Measurements from ENCODE around the gene NLRP6.

NLRP6 gene

GRCh38 chr11:289398-289711, 11.1 kb downstream of the NLRP6 start:
- H3K23ac ChIP-seq (ENCODE audit: low read length): no peak overlapping the region
- H3K9ac ChIP-seq (ENCODE audit: low read length): peak overlapping the region; percentile 72
- peaks cover 12% of the 10 kb centered on the region for H3K4me1 ChIP-seq (ENCODE audit: control insufficient read depth, low read depth, low read length)
- no peak overlapping the region for H2AK5ac ChIP-seq (ENCODE audit: low read length)
- no peaks in the 10 kb centered on the region for H3K79me2 ChIP-seq (ENCODE audit: control insufficient read depth, insufficient read depth, low read length)
- peak overlapping the region; percentile 56 for H3K18ac ChIP-seq (ENCODE audit: low read length)
- peak overlapping the region; percentile 49 for H3K4me2 ChIP-seq (ENCODE audit: low read length)
- peak overlapping the region; percentile 39 for H2BK120ac ChIP-seq (ENCODE audit: low read depth, low read length)
- H4K8ac ChIP-seq (ENCODE audit: low read depth, low read length): no peak overlapping the region
- H3K79me1 ChIP-seq (ENCODE audit: low read length): peaks cover 1% of the 10 kb centered on the region
- WGBS (ENCODE audit: extremely low coverage, insufficient coverage, low lambda C conversion rate): no CpG with 5 or more reads among the region's 14 CpGs
- no peak overlapping the region for H3K4me3 ChIP-seq (ENCODE audit: low read length)
- H3K4ac ChIP-seq (ENCODE audit: low read depth, low read length): peak overlapping the region; percentile 66
- H3K36me3 ChIP-seq (ENCODE audit: control insufficient read depth, insufficient read depth, low read length): peaks cover 6% of the 10 kb centered on the region
- H4K5ac ChIP-seq (ENCODE audit: low read length): no peak overlapping the region
- DNase-seq: no peak
- H3K27me3 ChIP-seq (ENCODE audit: insufficient read depth, low read length, poor library complexity): no peaks in the 10 kb centered on the region
- H2BK15ac ChIP-seq (replicated peaks; ENCODE audit: low read depth): no peak overlapping the region
- H2BK5ac ChIP-seq (ENCODE audit: low read length): no peak overlapping the region
- peak overlapping the region; percentile 68 for H3K56ac ChIP-seq (ENCODE audit: low read length)
- no peak overlapping the region for H3K27ac ChIP-seq (ENCODE audit: low read depth, low read length)

- peak overlapping the region; percentile 39 for H2BK120ac ChIP-seq (ENCODE audit: low read depth, low read length)
- peak overlapping the region; percentile 66 for H3K4ac ChIP-seq (ENCODE audit: low read depth, low read length)
- H2BK5ac ChIP-seq (ENCODE audit: low read length): no peak overlapping the region
- no peak for DNase-seq
- H3K79me1 ChIP-seq (ENCODE audit: low read length): peaks cover 1% of the 10 kb centered on the region
- H3K56ac ChIP-seq (ENCODE audit: low read length): peak overlapping the region; percentile 77
- no peaks in the 10 kb centered on the region for H3K79me2 ChIP-seq (ENCODE audit: control insufficient read depth, insufficient read depth, low read length)
- H3K4me1 ChIP-seq (ENCODE audit: control insufficient read depth, low read depth, low read length): peaks cover 12% of the 10 kb centered on the region
- no peak overlapping the region for H4K8ac ChIP-seq (ENCODE audit: low read depth, low read length)
- peak overlapping the region; percentile 90 for H3K23ac ChIP-seq (ENCODE audit: low read length)
- no peak overlapping the region for H4K5ac ChIP-seq (ENCODE audit: low read length)
- WGBS (ENCODE audit: extremely low coverage, insufficient coverage, low lambda C conversion rate): no CpG with 5 or more reads among the region's 48 CpGs
- H3K27ac ChIP-seq (ENCODE audit: low read depth, low read length): no peak overlapping the region
- H3K27me3 ChIP-seq (ENCODE audit: insufficient read depth, low read length, poor library complexity): no peaks in the 10 kb centered on the region
- peak overlapping the region; percentile 49 for H3K4me2 ChIP-seq (ENCODE audit: low read length)
- H2BK15ac ChIP-seq (replicated peaks; ENCODE audit: low read depth): no peak overlapping the region
- H3K4me3 ChIP-seq (ENCODE audit: low read length): no peak overlapping the region
- no peak overlapping the region for H2AK5ac ChIP-seq (ENCODE audit: low read length)
- peak overlapping the region; percentile 72 for H3K9ac ChIP-seq (ENCODE audit: low read length)
- H3K18ac ChIP-seq (ENCODE audit: low read length): peak overlapping the region; percentile 56
- H3K36me3 ChIP-seq (ENCODE audit: control insufficient read depth, insufficient read depth, low read length): peaks cover 8% of the 10 kb centered on the region
Measured at GRCh38 chr11:289712-290620, 11.8 kb downstream of the NLRP6 start.

GRCh38 chr11:290621-291231, 12.5 kb downstream of the NLRP6 start:
- Histone ChIP-seq H3K4me1 (ENCODE audit: control insufficient read depth, low read depth, low read length) (peaks cover 12% of the 10 kb centered on the region), H3K36me3 (ENCODE audit: control insufficient read depth, insufficient read depth, low read length) (peaks cover 8% of the 10 kb centered on the region), H3K18ac (ENCODE audit: low read length) (no peak overlapping the region), H3K79me2 (ENCODE audit: control insufficient read depth, insufficient read depth, low read length) (no peaks in the 10 kb centered on the region), H4K8ac (ENCODE audit: low read depth, low read length) (no peak overlapping the region), H3K9ac (ENCODE audit: low read length) (peak overlapping the region; percentile 71), H3K56ac (ENCODE audit: low read length) (peak overlapping the region; percentile 77), H2AK5ac (ENCODE audit: low read length) (no peak overlapping the region), H3K4me3 (ENCODE audit: low read length) (no peak overlapping the region), H2BK5ac (ENCODE audit: low read length) (no peak overlapping the region), H3K79me1 (ENCODE audit: low read length) (peaks cover 1% of the 10 kb centered on the region), H3K23ac (ENCODE audit: low read length) (peak overlapping the region; percentile 66), H2BK15ac (replicated peaks; ENCODE audit: low read depth) (no peak overlapping the region), H3K4me2 (ENCODE audit: low read length) (peak overlapping the region; percentile 40), H3K4ac (ENCODE audit: low read depth, low read length) (no peak overlapping the region), H4K5ac (ENCODE audit: low read length) (no peak overlapping the region), H3K27me3 (ENCODE audit: insufficient read depth, low read length, poor library complexity) (no peaks in the 10 kb centered on the region), H2BK120ac (ENCODE audit: low read depth, low read length) (no peak overlapping the region), H3K27ac (ENCODE audit: low read depth, low read length) (peak overlapping the region; percentile 58)
- DNase-seq: no peak
- WGBS (ENCODE audit: extremely low coverage, insufficient coverage, low lambda C conversion rate): no CpG with 5 or more reads among the region's 13 CpGs

GRCh38 chr11:291281-292210, 13.3 kb downstream of the NLRP6 start:
- H4K5ac ChIP-seq (ENCODE audit: low read length): no peak overlapping the region
- peak overlapping the region; percentile 40 for H3K4me2 ChIP-seq (ENCODE audit: low read length)
- peak; percentile 70 for DNase-seq
- H3K4me3 ChIP-seq (ENCODE audit: low read length): no peak overlapping the region
- peaks cover 1% of the 10 kb centered on the region for H3K79me1 ChIP-seq (ENCODE audit: low read length)
- no peak overlapping the region for H2BK120ac ChIP-seq (ENCODE audit: low read depth, low read length)
- H3K9ac ChIP-seq (ENCODE audit: low read length): peak overlapping the region; percentile 71
- peak overlapping the region; percentile 98 for H3K23ac ChIP-seq (ENCODE audit: low read length)
- WGBS (ENCODE audit: extremely low coverage, insufficient coverage, low lambda C conversion rate): no CpG with 5 or more reads among the region's 44 CpGs
- H3K27ac ChIP-seq (ENCODE audit: low read depth, low read length): peak overlapping the region; percentile 58
- H3K79me2 ChIP-seq (ENCODE audit: control insufficient read depth, insufficient read depth, low read length): no peaks in the 10 kb centered on the region
- H4K8ac ChIP-seq (ENCODE audit: low read depth, low read length): no peak overlapping the region
- H3K4ac ChIP-seq (ENCODE audit: low read depth, low read length): no peak overlapping the region
- no peak overlapping the region for H3K18ac ChIP-seq (ENCODE audit: low read length)
- peaks cover 8% of the 10 kb centered on the region for H3K36me3 ChIP-seq (ENCODE audit: control insufficient read depth, insufficient read depth, low read length)
- H3K56ac ChIP-seq (ENCODE audit: low read length): peak overlapping the region; percentile 77
- peak overlapping the region; percentile 69 for H2AK5ac ChIP-seq (ENCODE audit: low read length)
- no peaks in the 10 kb centered on the region for H3K27me3 ChIP-seq (ENCODE audit: insufficient read depth, low read length, poor library complexity)
- H2BK5ac ChIP-seq (ENCODE audit: low read length): peak overlapping the region; percentile 67
- H3K4me1 ChIP-seq (ENCODE audit: control insufficient read depth, low read depth, low read length): peaks cover 12% of the 10 kb centered on the region
- no peak overlapping the region for H2BK15ac ChIP-seq (replicated peaks; ENCODE audit: low read depth)

- peaks cover 1% of the 10 kb centered on the region for H3K79me1 ChIP-seq (ENCODE audit: low read length)
- no peaks in the 10 kb centered on the region for H3K79me2 ChIP-seq (ENCODE audit: control insufficient read depth, insufficient read depth, low read length)
- no peak overlapping the region for H2BK5ac ChIP-seq (ENCODE audit: low read length)
- no peak overlapping the region for H3K4ac ChIP-seq (ENCODE audit: low read depth, low read length)
- H4K5ac ChIP-seq (ENCODE audit: low read length): no peak overlapping the region
- no peak for DNase-seq
- no peak overlapping the region for H3K4me3 ChIP-seq (ENCODE audit: low read length)
- no peak overlapping the region for H4K8ac ChIP-seq (ENCODE audit: low read depth, low read length)
- H3K4me2 ChIP-seq (ENCODE audit: low read length): no peak overlapping the region
- no peak overlapping the region for H3K18ac ChIP-seq (ENCODE audit: low read length)
- no peak overlapping the region for H2BK120ac ChIP-seq (ENCODE audit: low read depth, low read length)
- no peak overlapping the region for H3K27ac ChIP-seq (ENCODE audit: low read depth, low read length)
- no peak overlapping the region for H3K23ac ChIP-seq (ENCODE audit: low read length)
- no peaks in the 10 kb centered on the region for H3K27me3 ChIP-seq (ENCODE audit: insufficient read depth, low read length, poor library complexity)
- H3K36me3 ChIP-seq (ENCODE audit: control insufficient read depth, insufficient read depth, low read length): peaks cover 8% of the 10 kb centered on the region
- no CpG with 5 or more reads among the region's 29 CpGs for WGBS (ENCODE audit: extremely low coverage, insufficient coverage, low lambda C conversion rate)
- H2BK15ac ChIP-seq (replicated peaks; ENCODE audit: low read depth): no peak overlapping the region
- H3K9ac ChIP-seq (ENCODE audit: low read length): no peak overlapping the region
- H3K56ac ChIP-seq (ENCODE audit: low read length): no peak overlapping the region
- peaks cover 12% of the 10 kb centered on the region for H3K4me1 ChIP-seq (ENCODE audit: control insufficient read depth, low read depth, low read length)
- no peak overlapping the region for H2AK5ac ChIP-seq (ENCODE audit: low read length)
Measured at GRCh38 chr11:292211-293121, 14.3 kb downstream of the NLRP6 start.

Measured in mesendoderm (in vitro differentiated cells).